IMR-90 (cell line): ENCODE data around the gene HSD17B11. TPM values are rescaled to one million over a fixed set of nuclear protein-coding genes. Genes with fewer than 3 reads are reported as not detected.

Source experiments
- ATAC-seq: fragments of 200-7000 bp; cut with Tn5 transposase; 2 replicates; pipeline ENCODE4 v1.9.1; 2020; ENCODE audit warnings: low read depth, mild to moderate bottlenecking, moderate library complexity
- BruUV-seq: library from RNA; stranded (reverse); fragments of 400-500 nt; replicated peaks from 2 replicates; lab custom pipeline; 2021; lab: Mats Ljungman, UMichigan
- CTCF ChIA-PET: fragments of 300-600 bp; formaldehyde crosslinking; extraction: SDS; loops from one replicate; lab custom pipeline; 2021; ENCODE audit warnings: antibody characterized with exemption; lab: Yijun Ruan, JAX
- POLR2A ChIA-PET: fragments of 300-600 bp; sonication (Branson Sonifier 250); formaldehyde crosslinking; loops from one replicate; lab custom pipeline; 2022; ENCODE audit warnings: antibody characterized with exemption; ENCODE audit not compliant: unreplicated experiment; lab: Charles Lee
- DNase-seq: peaks from one replicate; pipeline ENCODE4 v3.0.0; 2013
- H2AFZ ChIP-seq: replicated peaks from 2 replicates; pipeline ENCODE3; 2013; ENCODE audit warnings: low read length, mild to moderate bottlenecking; ENCODE audit not compliant: poor library complexity
- H2AK5ac ChIP-seq: 2 replicates; pipeline ENCODE4 v1.6.1; 2013; ENCODE audit warnings: low read depth, low read length, inconsistent platforms
- H2AK9ac ChIP-seq: replicated peaks from 2 replicates; pipeline ENCODE3; 2013; ENCODE audit warnings: mild to moderate bottlenecking, low read depth, low read length, moderate library complexity; ENCODE audit not compliant: poor library complexity
- H2BK120ac ChIP-seq: 2 replicates; pipeline ENCODE4 v1.6.1; 2013; ENCODE audit warnings: low read depth, low read length, inconsistent platforms
- H2BK15ac ChIP-seq: 3 replicates; pipeline ENCODE4 v1.6.1; 2013; ENCODE audit warnings: low read depth, low read length, inconsistent platforms
- H2BK20ac ChIP-seq: 2 replicates; pipeline ENCODE4 v1.6.1; 2013; ENCODE audit warnings: low read depth, mild to moderate bottlenecking, inconsistent platforms, low read length, moderate library complexity
- H2BK5ac ChIP-seq: 2 replicates; pipeline ENCODE4 v1.6.1; 2013; ENCODE audit warnings: mild to moderate bottlenecking, low read depth, low read length, inconsistent platforms; ENCODE audit not compliant: poor library complexity, severe bottlenecking
- H3K14ac ChIP-seq: replicated peaks from 2 replicates; pipeline ENCODE4 v1.6.1; 2013; ENCODE audit warnings: low read depth, low read length, inconsistent platforms
- H3K18ac ChIP-seq: 2 replicates; pipeline ENCODE4 v1.6.1; 2013; ENCODE audit warnings: low read depth, low read length, control low read depth
- H3K23ac ChIP-seq: 2 replicates; pipeline ENCODE4 v1.6.1; 2013; ENCODE audit warnings: low read depth, low read length, inconsistent platforms
- H3K27ac ChIP-seq: 2 replicates; pipeline ENCODE4 v1.5.1; 2013; ENCODE audit warnings: mild to moderate bottlenecking, control low read depth, low read length; ENCODE audit not compliant: insufficient read depth
- H3K27me3 ChIP-seq: 2 replicates; pipeline ENCODE4 v1.6.1; 2013; ENCODE audit warnings: low read length; ENCODE audit not compliant: control insufficient read depth, insufficient read depth
- H3K36me3 ChIP-seq: 2 replicates; pipeline ENCODE4 v1.6.1; 2013; ENCODE audit warnings: low read length, mixed read lengths; ENCODE audit not compliant: control insufficient read depth, insufficient read depth
- H3K4ac ChIP-seq: 2 replicates; pipeline ENCODE4 v1.6.1; 2013; ENCODE audit warnings: low read depth, low read length, inconsistent platforms
- H3K4me1 ChIP-seq: 2 replicates; pipeline ENCODE4 v1.6.1; 2013; ENCODE audit warnings: low read length, mixed read lengths; ENCODE audit not compliant: control insufficient read depth, insufficient read depth
- H3K4me2 ChIP-seq: 2 replicates; pipeline ENCODE4 v1.6.1; 2013; ENCODE audit warnings: low read depth, mild to moderate bottlenecking, control low read depth, low read length, moderate library complexity
- H3K4me3 ChIP-seq: 2 replicates; pipeline ENCODE4 v1.5.1; 2013; ENCODE audit warnings: low read depth, mild to moderate bottlenecking, control low read depth, low read length, moderate library complexity; ENCODE audit not compliant: insufficient read depth
- H3K56ac ChIP-seq: 2 replicates; pipeline ENCODE4 v1.6.1; 2013; ENCODE audit warnings: low read length, inconsistent platforms; ENCODE audit not compliant: insufficient read depth; ENCODE audit errors: extremely low read depth
- H3K79me1 ChIP-seq, 2 experiments: 2 replicates each; pipeline ENCODE4 v1.6.1; 2013; ENCODE audit warnings: low read length in 2 of 2, inconsistent platforms in 1 of 2, low read depth in 1 of 2
- H3K9ac ChIP-seq: 2 replicates; pipeline ENCODE4 v1.6.1; 2013; ENCODE audit warnings: low read depth, low read length, control low read depth
- H3K9me1 ChIP-seq: 2 replicates; pipeline ENCODE4 v1.6.1; 2013; ENCODE audit warnings: low read length, inconsistent platforms; ENCODE audit not compliant: insufficient read depth
- H3K9me3 ChIP-seq: 2 replicates; pipeline ENCODE4 v1.6.1; 2013; ENCODE audit warnings: low read length; ENCODE audit not compliant: control insufficient read depth, insufficient read depth
- H4K20me1 ChIP-seq: 2 replicates; pipeline ENCODE4 v1.6.1; 2013; ENCODE audit warnings: low read length, inconsistent platforms; ENCODE audit not compliant: insufficient read depth
- H4K5ac ChIP-seq: 2 replicates; pipeline ENCODE4 v1.6.1; 2013; ENCODE audit warnings: mild to moderate bottlenecking, low read depth, low read length, control low read depth
- H4K8ac ChIP-seq, 2 experiments: 2 replicates each; pipeline ENCODE4 v1.6.1; 2013; ENCODE audit warnings: low read depth in 2 of 2, low read length in 2 of 2, control low read depth in 1 of 2, inconsistent platforms in 1 of 2
- H4K91ac ChIP-seq: 2 replicates; pipeline ENCODE4 v1.6.1; 2013; ENCODE audit warnings: low read depth, low read length, inconsistent platforms; ENCODE audit not compliant: insufficient read depth
- BHLHE40 ChIP-seq: fragments of 150-350 bp; IDR thresholded peaks from 2 replicates; pipeline ENCODE4 v1.6.1; 2016; ENCODE audit warnings: mild to moderate bottlenecking, low read depth, low read length
- CEBPB ChIP-seq: IDR thresholded peaks from 2 replicates; pipeline ENCODE4 v1.6.1; 2012; ENCODE audit warnings: low read depth, low read length, improper control_type of control experiment
- CTCF ChIP-seq: conservative IDR thresholded peaks from 2 replicates; pipeline ENCODE4 v1.5.1; 2012; ENCODE audit warnings: mild to moderate bottlenecking, low read depth, low read length, improper control_type of control experiment
- ELK1 ChIP-seq: fragments of 150-350 bp; IDR thresholded peaks from 2 replicates; pipeline ENCODE4 v1.6.1; 2016; ENCODE audit warnings: low read depth, mild to moderate bottlenecking, low read length, moderate library complexity, borderline replicate concordance
- FOS ChIP-seq: fragments of 150-350 bp; IDR thresholded peaks from 2 replicates; pipeline ENCODE4 v1.6.1; 2016; ENCODE audit warnings: low read depth, low read length
- MAFK ChIP-seq: IDR thresholded peaks from 2 replicates; pipeline ENCODE4 v1.6.1; 2012; ENCODE audit warnings: low read depth, low read length, improper control_type of control experiment
- MAZ ChIP-seq: IDR thresholded peaks from 2 replicates; pipeline ENCODE4 v1.6.1; 2012; ENCODE audit warnings: low read depth, mild to moderate bottlenecking, low read length, improper control_type of control experiment, moderate library complexity, borderline replicate concordance
- MXI1 ChIP-seq: IDR thresholded peaks from 2 replicates; pipeline ENCODE4 v1.6.1; 2012; ENCODE audit warnings: low read depth, mild to moderate bottlenecking, low read length, moderate library complexity, borderline replicate concordance
- NFE2L2 ChIP-seq: fragments of 150-350 bp; IDR thresholded peaks from 2 replicates; pipeline ENCODE4 v1.6.1; 2016; ENCODE audit warnings: low read depth, mild to moderate bottlenecking, low read length
- POLR2A ChIP-seq: IDR thresholded peaks from 2 replicates; pipeline ENCODE4 v1.6.1; 2012; ENCODE audit warnings: mild to moderate bottlenecking, low read depth, low read length
- RAD21 ChIP-seq: IDR thresholded peaks from 2 replicates; pipeline ENCODE4 v1.6.1; 2012; ENCODE audit warnings: low read length, improper control_type of control experiment
- RCOR1 ChIP-seq: IDR thresholded peaks from 2 replicates; pipeline ENCODE4 v1.6.1; 2012; ENCODE audit warnings: mild to moderate bottlenecking, low read length, improper control_type of control experiment; ENCODE audit not compliant: insufficient replicate concordance
- RFX5 ChIP-seq: IDR thresholded peaks from 2 replicates; pipeline ENCODE4 v1.8.0; 2012; ENCODE audit warnings: low read depth, mild to moderate bottlenecking, low read length, moderate library complexity
- USF2 ChIP-seq: fragments of 150-350 bp; IDR thresholded peaks from 2 replicates; pipeline ENCODE4 v1.6.1; 2017; ENCODE audit warnings: mild to moderate bottlenecking, antibody characterized with exemption, low read length, low read depth
- WGBS, 2 experiments: methylation state at CpG; one replicate each; pipeline versions ENCODE4 v1.1.5 to v1.1.7; 2013; ENCODE audit warnings: missing lambda C conversion rate in 2 of 2; ENCODE audit not compliant: insufficient read length in 1 of 2; ENCODE audit errors: extremely low coverage in 2 of 2; 5-methylcytosine and 5-hydroxymethylcytosine counted together
- dilution Hi-C: fragments of 300-500 bp; cut with HindIII; formaldehyde crosslinking; loops from one replicate; pipeline ENCODE4 v1.14.3; 2018; ENCODE audit warnings: low sequenced_read_pairs; ENCODE audit not compliant: unreplicated experiment
- in situ Hi-C: fragments of 300-500 bp; cut with MboI; formaldehyde crosslinking; loops from 3 replicates; pipeline ENCODE4 v1.14.3; 2019; ENCODE audit warnings: low sequenced_read_pairs, inconsistent platforms, mixed read lengths
- intact Hi-C: fragments of 100-400 bp; cut with micrococcal nuclease; formaldehyde crosslinking; loops from 2 replicates; pipeline ENCODE4 v1.10.0; 2022
- polyA plus RNA-seq, 3 experiments: library from polyadenylated mRNA; depleted of rRNA; stranded (reverse); fragments of >200 nt; gene quantifications; 2 replicates each; pipeline ENCODE4 v1.2.3, GENCODE V29; 2012; ENCODE audit warnings: low replicate concordance in 1 of 3
- total RNA-seq: library from RNA; depleted of rRNA; stranded (reverse); fragments of >200 nt; gene quantifications from 2 replicates; pipeline ENCODE4 v1.2.3, GENCODE V29; 2012

HSD17B11 gene
- total and polyA plus RNA-seq, 2 of the 4 experiments (the other 2 are of a cell fraction) = 11.3 to 12.0 TPM

GRCh38 chr4:87399954-87400353 lies 9.0 kb upstream of the HSD17B11 start:
- H2BK20ac ChIP-seq = no peak overlapping the region
- in situ Hi-C loops = no loop called here
- H2AK9ac ChIP-seq = no peak overlapping the region
- H3K27ac ChIP-seq = no peak overlapping the region
- peaks cover 3% of the 10 kb centered on the region; the same call in 1 of the 2 replicates for H3K9me3 ChIP-seq
- H3K4me1 ChIP-seq = no peaks in the 10 kb centered on the region
- no TSS peak for BruUV-seq
- H3K27me3 ChIP-seq = no peaks in the 10 kb centered on the region; the same call in 1 of the 2 replicates
- no peaks in the 10 kb centered on the region for H3K36me3 ChIP-seq
- WGBS, 2 experiments = no CpG with 5 or more reads among the region's 1 CpG
- H2BK15ac ChIP-seq = no peak overlapping the region
- dilution Hi-C loops = no loop called here
- ChIA-PET POLR2A (no interaction called here), CTCF (interaction anchor here (1.5 kb wide), 1 partner anchor 24 kb away, joined by 4 read pairs; no protein-coding TSS in a partner anchor)
- no peak for TF ChIP-seq MAFK
- no peak for TF ChIP-seq USF2
- no peak for TF ChIP-seq MAZ
- no peak for TF ChIP-seq NFE2L2
- TF ChIP-seq RFX5 = no peak
- no peak for TF ChIP-seq CTCF
- no peak for TF ChIP-seq FOS
- no peak for TF ChIP-seq MXI1
- TF ChIP-seq ELK1 = no peak
- no peak for TF ChIP-seq CEBPB
- TF ChIP-seq BHLHE40 = no peak
- TF ChIP-seq POLR2A = no peak
- TF ChIP-seq RCOR1 = no peak
- TF ChIP-seq RAD21 = no peak
- no peak overlapping the region for H4K5ac ChIP-seq
- H4K20me1 ChIP-seq = no peaks in the 10 kb centered on the region
- H4K91ac ChIP-seq = no peak overlapping the region
- H2BK120ac ChIP-seq = no peak overlapping the region
- H3K4ac ChIP-seq = no peak overlapping the region
- ATAC-seq = no peak
- no peak overlapping the region for H3K23ac ChIP-seq
- intact Hi-C loops = no loop called here
- no peak overlapping the region for H2AFZ ChIP-seq
- H3K56ac ChIP-seq = no peak overlapping the region
- no peak overlapping the region for H2AK5ac ChIP-seq
- H3K4me2 ChIP-seq = no peak overlapping the region
- H3K4me3 ChIP-seq = no peak overlapping the region
- DNase-seq = no peak
- H4K8ac ChIP-seq = no peak overlapping the region
- no peak overlapping the region for H3K9ac ChIP-seq
- H3K18ac ChIP-seq = no peak overlapping the region
- H3K79me1 ChIP-seq = no peaks in the 10 kb centered on the region
- H3K9me1 ChIP-seq = no peaks in the 10 kb centered on the region
- H3K14ac ChIP-seq = no peak overlapping the region
- H2BK5ac ChIP-seq = no peak overlapping the region
